Fibroblast of skin of right biceps (primary cell): Measurements from ENCODE around the gene SRP68.
"Not testable (repeated sequence)": the region's sequence is repeated elsewhere in the genome, so short reads cannot be mapped to it uniquely, and the experiment has no call there.

ENCODE experiments used
- DNase-seq: peaks from one replicate; pipeline ENCODE4 v3.0.0-alpha.2; 2013

Gene SRP68

DNA sequence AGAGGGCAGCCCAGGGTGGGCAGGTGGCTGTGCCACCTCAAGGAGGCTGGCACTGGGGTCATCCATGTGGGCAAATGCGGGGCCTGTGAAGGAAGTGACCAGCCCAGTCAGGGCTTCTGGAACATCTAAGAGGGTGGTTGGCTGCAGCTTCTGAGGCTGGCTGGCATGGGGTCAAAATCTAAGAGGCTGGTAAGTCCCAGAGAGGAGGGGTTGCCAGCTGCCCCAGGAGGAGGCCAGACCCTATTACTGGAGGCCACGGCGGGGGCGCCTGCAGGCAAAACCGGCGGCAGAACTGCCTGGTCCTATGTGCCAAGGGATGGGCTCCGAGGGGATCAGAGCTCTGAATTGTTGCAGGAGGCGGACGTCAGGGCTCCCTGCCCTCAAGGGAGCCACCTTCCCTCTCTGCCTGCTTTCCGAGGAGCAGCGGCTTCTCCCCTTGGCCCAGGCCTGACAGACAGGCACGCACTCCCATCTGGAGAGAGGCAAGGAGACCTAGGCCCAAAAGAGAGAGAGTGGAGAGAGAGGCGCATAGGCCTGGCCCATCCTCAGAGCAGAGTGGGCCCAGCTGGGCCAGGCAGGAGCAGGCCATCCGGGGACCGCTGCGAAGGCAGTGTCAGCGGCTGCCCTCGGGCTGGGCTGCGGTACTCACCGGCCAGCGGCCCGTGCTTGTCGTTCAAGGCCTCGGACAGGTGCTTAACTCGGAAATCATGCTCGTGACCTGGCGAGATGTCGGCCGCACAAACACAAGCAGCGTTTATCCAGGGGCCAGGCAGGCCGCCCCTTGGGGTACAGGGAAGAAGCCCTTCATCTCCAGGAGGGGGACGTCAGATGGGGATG, 17.6 kb upstream of the SRP68 start:
- no peak for DNase-seq

DNA sequence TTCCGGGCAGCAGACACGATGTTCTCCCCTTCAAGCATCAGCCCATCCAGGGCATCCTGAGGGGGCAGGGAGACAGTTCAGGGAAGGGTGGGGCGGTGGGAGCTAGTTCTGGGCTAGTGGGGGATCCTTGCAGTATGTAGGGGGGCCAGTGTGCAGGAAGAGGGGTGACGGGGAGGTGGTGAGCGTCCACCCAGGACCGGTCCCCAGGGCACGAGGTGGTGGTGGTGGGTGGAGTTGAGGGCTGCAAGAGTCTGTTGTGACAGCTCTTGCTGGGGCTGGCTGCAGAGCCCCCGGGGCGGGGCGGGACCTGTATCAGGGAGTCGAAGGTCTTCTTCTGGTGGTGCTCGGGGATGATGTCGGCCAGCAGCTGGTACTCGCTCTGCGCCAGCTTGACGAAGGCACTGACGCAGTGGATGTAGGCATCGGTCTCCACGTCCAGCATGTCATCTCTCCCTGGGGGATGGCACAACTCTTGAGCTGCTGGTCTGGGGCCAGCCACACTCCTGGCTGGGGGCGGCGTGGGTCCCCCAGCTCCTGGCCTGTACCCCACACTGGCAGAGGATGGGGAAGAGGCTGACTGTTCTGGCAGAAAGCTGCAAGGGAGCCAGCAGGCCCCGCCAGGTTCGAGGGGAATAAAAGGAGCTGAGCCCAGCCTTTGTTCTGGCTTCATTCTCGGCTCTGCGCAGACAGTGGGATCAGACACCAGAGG, 16.7 kb upstream of the SRP68 start:
- no peak for DNase-seq

DNA sequence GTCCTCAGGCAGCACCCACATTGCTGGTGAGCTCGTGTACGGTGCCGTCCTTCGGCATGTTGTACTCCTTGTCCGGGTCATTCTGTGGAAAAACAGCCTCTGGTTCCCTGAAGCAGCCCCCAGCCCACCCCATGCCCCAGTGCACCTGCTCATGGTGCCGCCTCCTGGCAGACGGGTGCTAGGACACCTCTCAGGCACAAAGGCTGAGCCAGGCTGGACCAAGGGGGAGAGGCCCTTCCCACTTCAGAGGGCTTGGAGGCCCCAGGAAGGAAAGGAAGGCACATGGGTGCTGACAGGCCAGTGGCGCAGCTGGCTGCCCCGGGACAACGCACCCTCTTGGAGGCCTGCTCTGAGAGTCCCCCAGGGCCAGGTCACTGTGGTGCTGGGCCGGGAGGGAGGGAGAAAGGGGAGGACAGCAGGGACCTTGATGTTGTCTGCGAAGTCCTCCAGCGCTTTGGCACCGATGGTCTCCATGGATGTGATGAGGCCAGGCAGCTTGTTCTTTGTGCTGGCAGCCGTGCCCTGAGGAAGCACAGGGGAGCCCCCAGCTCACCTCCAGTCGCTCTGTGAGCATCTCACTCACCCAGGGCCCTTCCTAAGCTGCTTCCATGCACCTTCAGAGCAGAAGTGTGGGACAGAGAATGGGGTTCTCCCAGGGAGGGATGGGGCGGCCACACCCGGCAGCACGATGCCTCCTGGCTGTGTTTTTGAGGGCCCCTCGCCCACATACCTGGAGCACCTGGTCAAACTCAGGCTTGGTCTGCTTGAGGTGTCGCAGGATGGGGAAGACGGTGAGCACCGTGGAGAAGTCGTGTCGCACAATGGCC, 15.9 kb upstream of the SRP68 start:
- no peak for DNase-seq

DNA sequence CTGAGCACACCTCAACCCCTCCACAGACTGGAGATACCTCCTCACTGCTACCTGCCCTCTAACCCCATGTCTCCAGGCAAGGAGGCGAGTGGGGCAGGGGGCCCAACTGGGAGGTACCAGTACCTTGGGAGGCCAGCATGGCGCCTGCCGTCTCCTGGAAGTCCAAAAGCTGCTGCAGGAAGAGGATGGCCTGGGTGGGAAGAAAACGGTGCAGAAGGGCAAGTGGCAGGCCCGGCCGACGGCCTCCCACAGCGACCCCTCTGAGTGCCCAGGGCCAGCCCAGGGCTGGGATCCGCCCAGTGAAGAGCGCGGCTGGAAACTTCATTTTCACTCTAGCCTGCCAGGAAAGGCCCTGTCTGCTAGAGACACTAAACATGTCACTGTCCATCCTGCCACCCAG, 15.2 kb upstream of the SRP68 start:
- DNase-seq, result no peak

DNA sequence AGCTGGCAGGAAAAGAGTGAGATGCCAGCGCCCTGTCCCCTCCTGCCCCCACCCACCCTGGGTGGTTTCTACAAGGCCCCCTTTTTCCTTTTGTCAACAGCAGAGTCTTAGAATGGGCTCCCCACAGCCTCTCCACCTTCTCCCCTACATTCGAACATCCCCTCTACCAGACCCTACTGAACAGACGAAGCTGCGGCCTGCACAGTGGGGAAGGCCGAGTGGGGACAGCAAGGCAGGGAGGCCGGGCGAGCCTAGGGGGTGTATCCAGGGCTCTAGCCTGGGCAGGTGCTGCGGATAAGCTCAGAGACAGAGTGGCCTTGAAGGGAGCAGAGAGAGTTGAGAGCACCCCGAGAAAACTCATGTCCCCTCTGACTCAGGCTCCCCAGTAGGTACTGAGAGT, 14.1 kb upstream of the SRP68 start:
- DNase-seq, result no peak

DNA sequence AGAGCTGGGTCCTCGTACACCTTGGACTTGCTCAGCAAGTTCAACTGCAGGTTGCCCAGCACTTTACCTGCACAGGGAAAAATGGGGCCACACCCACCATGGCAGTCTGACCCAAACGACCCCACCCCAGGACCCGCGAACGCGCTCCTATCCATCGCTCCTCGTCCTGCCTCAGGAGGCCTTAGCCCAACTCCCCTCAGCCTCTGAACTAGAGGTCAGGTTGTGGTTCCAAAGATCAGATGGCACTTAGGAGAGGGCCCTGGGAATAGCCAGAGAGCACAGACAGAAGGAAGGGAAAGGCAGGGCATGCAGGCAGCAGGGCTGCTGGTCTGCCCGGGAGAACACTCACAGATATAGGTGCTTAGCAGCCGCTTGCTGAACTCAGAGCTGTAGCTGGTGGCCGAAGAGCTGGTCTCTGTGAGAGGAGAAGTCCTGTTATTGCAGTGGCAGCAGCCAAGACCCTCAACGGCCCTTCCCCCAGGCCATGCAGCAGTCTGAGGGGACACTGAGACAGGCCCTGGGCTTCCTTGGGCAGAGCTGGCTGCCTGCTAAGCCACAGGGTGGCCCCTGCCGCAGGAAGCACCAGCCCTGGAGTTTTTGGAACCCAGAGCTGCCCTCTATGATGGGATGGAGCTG, 13.5 kb upstream of the SRP68 start:
- no peak for DNase-seq

DNA sequence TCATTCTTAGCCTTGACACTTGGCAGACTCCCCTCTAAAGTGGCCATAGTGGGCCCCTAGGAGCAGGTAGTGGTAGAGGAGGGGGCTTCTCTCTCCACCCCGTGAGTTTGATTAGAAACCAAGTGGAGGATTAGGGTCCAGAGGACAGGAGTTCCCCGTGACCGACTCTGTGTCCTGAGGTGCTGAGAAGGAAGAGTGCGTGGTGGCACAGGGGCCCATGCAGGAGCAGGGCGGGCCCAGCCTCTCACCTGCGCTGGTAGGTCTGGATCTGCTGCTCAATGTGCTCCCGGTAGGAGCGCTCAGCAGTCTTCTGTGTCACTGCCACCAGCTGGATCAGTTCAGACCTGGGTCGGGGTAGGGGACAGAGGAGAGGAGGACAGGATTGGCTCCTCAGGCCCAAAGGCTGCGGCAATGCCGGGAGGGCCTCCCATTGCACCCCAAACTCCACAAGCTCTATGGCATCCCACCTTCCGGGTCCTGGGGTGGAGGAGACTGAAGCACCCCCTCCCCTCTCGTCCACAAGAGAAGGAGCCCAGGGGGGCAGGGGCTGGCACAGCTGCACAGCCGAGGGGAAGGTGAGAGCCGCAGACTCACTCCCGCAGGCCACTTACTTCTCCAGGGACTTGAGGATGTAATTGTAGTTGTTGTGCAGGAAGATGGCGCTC, 12.9 kb upstream of the SRP68 start:
- DNase-seq, result no peak

DNA sequence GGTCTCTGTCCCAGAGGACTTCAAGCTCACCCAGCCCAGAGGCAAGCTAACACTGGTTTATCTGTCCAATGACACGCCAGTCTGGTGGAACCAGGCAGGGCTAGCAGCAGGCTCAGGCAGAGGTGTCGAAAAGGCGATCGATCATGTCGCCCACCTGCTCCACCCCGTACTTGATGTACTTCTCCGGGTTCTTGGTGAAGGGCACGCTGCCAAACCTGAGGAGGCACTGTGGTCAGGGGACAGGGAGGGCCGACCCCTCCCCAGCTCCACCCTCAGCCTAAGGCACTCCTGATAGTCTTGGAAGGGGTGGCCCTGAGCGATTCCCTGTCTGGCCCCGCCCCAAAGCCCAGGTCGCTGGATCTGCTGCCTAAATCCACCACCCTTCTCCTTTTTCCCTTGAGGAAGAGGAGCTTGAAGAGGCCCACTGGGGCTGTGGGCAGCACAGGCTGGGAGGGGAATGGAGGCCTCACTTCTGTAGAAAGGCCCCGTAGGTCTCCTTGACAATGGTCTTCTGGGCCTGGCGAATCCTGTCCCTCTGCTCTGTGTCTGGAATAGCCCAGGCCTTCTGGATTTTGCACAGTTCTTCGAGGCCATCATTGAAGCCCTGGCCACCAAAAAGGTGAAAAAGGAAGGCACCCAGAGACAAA, 11.3 kb upstream of the SRP68 start:
- no peak for DNase-seq

DNA sequence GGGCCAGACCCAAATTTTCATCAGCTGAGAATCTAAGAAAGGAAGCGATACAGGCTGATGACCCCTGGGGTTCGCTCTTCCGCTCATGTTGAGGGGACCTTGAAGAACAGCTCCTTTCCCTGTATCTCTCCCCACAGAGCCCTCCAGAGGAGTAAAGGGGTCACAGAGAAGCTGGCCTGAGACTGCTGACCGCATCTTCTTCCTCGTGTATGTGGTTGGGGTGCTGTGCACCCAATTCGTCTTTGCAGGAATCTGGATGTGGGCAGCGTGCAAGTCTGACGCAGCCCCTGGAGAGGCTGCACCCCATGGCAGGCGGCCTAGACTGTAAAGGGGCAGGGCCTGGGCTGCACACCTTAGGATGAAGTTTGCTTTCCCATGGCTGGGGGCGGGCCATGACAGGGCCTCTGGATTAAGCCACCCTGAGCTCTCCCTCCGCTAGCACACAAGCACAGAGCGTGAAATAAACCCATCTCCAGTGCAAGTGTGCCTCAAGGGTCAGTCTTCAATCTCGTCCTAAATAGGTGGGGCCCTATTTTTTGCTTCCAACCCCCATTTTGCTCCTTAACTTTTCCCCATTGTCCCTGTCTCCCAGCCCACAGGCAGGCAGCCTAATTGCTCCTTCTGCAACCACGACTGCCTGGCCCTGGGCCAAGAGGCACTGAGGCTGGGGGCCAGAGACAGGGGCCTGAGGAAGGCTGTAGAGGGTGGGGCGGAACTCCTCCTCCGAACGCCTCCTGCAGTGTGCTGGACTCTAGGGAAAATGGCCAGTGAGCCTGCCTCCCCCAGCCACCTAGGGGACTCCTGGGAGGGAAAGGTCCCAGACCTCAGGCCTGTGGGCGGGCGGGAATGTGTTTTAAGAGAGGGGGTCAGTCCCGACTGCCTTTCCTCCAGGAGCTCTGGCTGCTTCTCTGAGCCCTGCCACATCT, 10.3 kb upstream of the SRP68 start:
- no peak for DNase-seq

DNA sequence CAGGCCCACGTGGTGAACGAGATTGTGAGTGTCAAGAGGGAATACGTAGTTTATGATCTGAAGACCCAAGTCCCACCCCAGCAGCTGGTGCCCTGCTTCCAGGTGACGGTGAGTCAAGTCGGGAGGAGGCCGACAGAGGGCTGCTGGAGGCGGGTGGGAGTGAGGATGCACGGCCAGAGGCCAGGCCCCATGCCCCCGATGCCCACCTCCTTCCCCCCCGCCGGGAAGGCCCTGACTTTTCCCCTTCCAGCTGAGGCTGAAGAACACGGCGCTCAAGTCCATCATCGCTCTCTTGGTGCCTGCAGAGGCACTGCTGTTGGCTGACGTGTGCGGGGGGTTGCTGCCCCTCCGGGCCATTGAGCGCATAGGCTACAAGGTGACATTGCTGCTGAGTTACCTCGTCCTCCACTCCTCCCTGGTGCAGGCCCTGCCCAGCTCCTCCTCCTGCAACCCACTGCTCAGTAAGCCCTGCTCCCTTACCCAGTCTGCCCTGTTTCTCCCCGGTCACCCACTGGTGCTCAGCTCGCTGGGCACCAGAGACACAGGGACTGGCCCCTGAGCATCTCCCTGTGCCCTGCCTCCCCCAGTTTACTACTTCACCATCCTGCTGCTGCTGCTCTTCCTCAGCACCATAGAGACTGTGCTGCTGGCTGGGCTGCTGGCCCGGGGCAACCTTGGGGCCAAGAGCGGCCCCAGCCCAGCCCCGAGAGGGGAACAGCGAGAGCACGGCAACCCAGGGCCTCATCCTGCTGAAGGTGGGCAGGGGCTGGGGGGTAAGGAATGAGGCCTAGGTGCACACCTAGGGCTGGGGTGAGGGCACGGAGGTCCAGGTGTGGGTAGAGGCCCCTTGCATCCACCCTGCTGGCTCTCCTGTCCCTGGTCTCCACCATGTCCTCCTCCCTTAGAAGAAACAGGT, 9.2 kb upstream of the SRP68 start:
- DNase-seq, result no peak

DNA sequence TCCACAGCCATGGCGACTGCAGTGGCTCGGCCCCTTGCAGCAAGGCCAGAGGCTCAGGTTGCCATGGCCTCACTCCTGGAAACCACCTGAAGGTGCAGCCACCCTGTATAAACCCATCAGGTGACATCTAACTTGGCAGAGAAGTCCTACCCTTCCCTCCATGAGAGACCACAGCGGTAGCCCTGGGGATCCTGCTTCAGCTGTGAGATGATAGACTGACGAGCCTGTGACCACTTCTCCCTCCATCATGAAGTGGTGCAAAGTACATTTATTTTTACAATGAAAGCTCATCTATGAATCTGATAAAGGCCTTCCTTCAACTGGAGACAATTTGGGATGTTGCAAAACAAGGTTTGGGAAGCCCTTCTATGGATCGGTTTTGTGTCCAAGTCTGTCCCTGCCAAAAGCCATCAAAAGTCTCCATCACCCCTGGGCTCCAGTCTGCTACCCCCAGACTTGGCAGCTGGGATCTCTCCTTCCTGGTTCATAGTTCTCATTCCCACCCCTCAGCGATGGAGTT, 8.5 kb upstream of the SRP68 start:
- no peak for DNase-seq

DNA sequence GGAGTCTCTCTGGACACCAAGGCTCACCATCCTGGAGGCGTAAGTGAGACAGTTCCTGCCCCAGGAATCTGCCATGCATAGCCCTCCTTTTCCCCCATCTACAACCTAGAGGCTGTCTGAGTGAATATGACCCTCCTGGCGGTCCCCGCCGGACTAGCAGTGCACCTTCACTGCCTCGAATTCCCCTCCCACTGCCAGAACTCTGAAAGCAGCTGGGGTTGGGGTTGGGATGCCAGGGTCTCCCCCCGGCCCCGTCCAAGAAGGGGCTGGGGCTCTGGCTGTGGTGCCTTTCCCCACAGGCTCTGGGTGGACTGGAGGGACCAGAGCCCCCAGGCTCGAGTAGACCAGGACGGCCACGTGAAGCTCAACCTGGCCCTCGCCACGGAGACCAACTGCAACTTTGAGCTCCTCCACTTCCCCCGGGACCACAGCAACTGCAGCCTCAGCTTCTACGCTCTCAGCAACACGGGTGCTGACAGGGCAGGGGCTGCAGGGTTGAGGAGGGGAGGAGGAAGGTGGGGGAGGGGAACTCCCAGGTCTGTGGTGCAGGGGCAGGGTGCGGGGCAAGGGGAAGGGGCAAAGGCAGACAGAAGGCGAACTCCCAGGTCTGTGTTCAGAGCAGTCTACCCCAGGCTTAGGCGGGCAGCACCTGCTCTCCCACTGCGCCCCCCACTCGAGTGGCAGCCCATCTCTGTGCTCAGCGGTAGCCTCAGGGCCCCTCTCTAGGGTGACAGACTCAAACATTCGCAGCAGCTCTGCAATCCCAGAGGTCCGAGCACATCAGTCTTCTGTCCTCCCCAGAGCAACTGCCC, 7.8 kb upstream of the SRP68 start:
- no peak for DNase-seq

DNA sequence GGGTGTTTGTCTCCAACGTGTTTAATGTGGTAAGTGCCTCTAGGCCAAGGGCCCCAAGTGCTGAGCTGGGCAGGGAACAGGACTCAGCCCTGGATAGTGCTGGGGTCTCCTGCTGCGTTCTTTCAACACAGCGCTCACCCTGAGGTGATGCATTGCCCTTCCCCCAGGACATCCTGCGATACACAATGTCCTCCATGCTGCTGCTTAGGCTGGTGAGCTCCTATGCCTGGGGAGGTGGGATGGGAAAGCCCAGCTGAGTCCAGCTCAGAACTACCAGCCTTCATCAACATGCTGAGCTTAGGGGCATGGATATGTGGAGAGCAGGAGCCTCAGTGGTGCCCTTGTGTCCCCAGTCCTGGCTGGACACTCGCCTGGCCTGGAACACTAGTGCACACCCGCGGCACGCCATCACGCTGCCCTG, 7.2 kb upstream of the SRP68 start:
- DNase-seq, result no peak

DNA sequence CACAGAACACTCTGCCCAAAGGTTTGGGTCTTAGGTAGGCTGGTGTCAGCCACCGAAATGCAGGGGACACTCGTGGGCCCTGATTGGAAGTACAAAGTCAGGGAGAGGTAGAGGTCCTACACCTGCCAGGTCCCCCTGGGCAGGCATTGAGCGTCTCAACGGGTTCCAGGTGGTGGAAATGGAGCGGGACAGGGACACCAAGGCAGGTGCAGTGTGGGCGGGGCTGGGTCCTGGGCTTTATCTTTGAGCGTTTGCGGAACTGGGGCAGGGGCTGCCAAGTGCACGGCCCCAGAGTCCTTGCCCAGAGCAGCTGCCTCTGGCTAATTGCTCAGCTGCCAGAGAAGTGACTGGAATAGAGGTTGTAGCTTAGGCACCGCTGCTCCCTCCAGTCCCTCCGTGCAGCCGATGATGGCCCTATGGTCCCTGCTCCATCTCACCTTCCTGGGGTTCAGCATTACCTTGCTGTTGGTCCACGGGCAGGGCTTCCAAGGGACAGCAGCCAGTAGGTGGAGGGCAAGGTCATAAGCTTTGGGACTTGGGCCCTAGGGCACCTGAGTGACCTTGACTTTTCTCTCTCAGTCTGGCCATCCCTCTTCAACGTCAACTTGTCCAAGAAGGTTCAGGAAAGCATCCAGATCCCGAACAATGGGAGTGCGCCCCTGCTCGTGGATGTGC, 6.7 kb upstream of the SRP68 start, which contains the start of gene ZACN:
ZACN (plus strand) TSS at position 323 of the 675 bp plus-strand sequence; CDS start at position 406, 83 bp downstream.
- DNase-seq, result no peak

DNA sequence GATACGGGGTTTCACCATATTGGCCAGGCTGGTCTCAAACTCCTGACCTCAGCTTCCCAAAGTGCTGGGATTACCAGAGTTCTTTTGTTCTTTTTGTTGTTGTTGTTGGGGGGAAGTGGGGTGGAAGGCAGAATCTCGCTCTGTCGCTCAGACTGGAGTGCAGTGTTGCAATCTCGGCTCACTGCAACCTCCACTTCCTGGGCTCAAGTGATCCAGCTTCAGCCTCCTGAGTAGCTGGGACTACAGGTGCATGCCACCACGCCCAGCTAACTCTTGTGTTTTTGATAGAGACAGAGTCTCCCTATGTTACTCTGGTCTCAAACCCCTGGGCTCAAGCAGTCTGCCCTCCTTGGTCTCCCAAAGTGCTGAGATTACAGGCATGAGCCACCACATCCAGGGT, 6.1 kb upstream of the SRP68 start:
- DNase-seq, result not testable (repeated sequence)

DNA sequence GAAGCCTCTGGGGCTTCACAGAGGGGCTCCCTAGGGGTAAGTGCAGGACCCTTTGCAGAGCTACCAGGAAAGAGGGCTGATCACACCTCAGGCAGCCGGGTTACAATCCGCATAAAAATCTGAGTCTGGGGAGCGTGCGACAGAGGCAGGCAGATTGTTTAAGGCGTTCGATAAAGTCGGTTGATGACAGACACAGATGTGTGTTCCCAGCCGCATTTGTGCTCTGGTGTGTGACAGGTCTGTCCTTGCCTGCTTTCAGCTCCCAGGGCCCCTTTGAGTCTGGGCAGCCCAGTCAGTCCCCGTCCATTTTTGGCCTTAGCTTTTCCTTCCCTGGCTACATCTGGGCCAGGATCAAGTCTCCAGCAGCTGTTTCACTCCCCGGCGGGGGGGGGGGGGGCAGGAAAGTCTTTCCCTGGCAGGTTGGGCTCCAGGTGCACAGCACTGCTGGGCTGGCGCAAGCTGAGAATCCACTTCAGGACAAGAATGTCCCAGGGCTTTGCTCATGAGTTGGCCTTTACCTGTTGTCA, 5.3 kb upstream of the SRP68 start:
- no peak for DNase-seq

DNA sequence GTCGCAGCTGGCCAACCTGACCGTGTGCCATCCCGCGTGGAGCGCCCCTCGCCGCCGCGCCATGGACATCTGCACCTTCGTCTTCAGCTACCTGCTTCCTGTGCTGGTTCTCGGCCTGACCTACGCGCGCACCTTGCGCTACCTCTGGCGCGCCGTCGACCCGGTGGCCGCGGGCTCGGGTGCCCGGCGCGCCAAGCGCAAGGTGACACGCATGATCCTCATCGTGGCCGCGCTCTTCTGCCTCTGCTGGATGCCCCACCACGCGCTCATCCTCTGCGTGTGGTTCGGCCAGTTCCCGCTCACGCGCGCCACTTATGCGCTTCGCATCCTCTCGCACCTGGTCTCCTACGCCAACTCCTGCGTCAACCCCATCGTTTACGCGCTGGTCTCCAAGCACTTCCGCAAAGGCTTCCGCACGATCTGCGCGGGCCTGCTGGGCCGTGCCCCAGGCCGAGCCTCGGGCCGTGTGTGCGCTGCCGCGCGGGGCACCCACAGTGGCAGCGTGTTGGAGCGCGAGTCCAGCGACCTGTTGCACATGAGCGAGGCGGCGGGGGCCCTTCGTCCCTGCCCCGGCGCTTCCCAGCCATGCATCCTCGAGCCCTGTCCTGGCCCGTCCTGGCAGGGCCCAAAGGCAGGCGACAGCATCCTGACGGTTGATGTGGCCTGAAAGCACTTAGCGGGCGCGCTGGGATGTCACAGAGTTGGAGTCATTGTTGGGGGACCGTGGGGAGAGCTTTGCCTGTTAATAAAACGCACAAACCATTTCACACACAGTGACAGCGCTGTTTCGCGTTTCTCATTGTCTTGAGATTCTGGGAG, 4.7 kb upstream of the SRP68 start:
- DNase-seq, result no peak
